ENCODE results near the gene CLOCK. TPM values are rescaled to one million over a fixed set of nuclear protein-coding genes. Genes with fewer than 3 reads are reported as not detected.
A peak's percentile ranks its signal among the peaks of the same experiment; 100 is the strongest.

CLOCK gene
- total and polyA plus RNA-seq, 7 donors: 5.9 to 54.1 (median 23.5) TPM

DNA sequence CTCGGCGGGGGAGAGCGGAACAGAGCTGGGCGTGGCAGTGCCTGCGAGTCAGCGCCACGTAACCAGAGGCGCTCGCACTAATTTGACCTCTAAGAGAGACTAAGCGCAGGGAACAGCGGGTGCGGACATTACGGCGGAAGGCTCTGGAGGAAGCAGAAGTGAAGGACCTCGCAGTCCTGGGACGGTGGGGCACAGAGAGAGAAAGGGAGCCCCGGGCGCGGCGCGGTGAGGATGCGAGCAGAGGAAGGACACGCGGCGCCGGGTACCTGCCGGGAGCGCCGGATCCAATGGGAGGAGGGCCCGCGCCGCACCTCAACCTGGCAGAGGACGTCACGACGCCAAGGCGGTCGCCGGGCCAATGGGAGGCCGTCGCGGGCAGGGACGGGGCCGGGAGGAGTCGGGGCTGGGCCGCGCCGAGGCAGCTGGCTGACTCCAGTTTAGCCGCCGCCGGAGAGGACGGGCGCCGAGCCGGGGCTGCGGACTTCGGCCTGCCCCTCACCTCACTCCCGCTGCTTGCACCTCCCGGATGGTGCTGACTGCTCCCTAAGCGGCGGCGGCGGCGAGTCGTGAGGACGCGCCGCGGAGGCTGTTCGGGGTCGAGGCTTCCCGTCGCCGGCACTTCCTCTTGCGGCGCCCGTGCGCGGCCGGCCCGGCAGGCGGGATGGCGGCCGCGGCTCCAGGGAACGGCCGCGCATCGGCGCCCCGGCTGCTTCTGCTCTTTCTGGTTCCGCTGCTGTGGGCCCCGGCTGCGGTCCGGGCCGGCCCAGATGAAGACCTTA lies 151.0 kb downstream of the CLOCK start, which contains the start of gene TMEM165:
TSS of gene TMEM165 (plus strand) at position 429 of the 779 bp plus-strand sequence. CDS start at position 662, 233 bp downstream.
- Histone ChIP-seq H3K27me3 (ENCODE audit: insufficient read depth in 3 of 3, low read length in 2 of 3) (no peaks in the 10 kb centered on the region), H3K4me1 (peaks cover 30% of the 10 kb centered on the region), H3K27ac (peak within 1 kb of the TSS; percentile 95), H3K36me3 (ENCODE audit: insufficient read depth in 1 of 2, low read depth in 1 of 2) (peaks cover 0 to 2% of the 10 kb centered on the region in 2 donors), H3K4me3 (peak within 1 kb of the TSS; percentile 92), H3K9me3 (no peaks in the 10 kb centered on the region)
- 0% methylated on average over 50 to 95 of the region's 95 CpGs for WGBS, 3 donors
- DNase-seq (peak; percentile 91 to 94), ATAC-seq (peak; percentile 97 to 99 (median 98))
- intact Hi-C loops (cut with DNase I): loop anchor here (2.0 to 5.0 kb wide), 3 partner anchors 38 to 152 kb away; partner anchors contain the start of genes CLOCK (in 1 of the 2) and SRD5A3 (in 1 of the 2)
- TF ChIP-seq, protein P1, sequence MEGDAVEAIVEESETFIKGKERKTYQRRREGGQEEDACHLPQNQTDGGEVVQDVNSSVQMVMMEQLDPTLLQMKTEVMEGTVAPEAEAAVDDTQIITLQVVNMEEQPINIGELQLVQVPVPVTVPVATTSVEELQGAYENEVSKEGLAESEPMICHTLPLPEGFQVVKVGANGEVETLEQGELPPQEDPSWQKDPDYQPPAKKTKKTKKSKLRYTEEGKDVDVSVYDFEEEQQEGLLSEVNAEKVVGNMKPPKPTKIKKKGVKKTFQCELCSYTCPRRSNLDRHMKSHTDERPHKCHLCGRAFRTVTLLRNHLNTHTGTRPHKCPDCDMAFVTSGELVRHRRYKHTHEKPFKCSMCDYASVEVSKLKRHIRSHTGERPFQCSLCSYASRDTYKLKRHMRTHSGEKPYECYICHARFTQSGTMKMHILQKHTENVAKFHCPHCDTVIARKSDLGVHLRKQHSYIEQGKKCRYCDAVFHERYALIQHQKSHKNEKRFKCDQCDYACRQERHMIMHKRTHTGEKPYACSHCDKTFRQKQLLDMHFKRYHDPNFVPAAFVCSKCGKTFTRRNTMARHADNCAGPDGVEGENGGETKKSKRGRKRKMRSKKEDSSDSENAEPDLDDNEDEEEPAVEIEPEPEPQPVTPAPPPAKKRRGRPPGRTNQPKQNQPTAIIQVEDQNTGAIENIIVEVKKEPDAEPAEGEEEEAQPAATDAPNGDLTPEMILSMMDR (IDR thresholded peaks at IDR 0.05): no peak

DNA sequence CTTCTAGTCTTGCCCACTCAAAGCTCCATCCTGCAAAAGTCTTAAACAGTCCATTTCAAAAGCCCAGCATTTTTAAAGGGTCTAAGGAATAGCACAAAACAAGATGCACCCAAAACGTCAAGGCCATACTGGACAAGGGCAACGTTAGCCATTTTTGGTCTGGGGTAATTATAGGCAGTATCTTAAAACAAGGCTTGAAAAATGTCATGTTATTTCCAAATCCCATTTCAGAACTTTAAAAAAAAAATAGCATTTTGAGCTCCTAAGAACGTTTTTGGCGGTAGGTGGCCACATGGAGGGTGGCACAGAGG lies 151.5 kb downstream of the CLOCK start:
- no peaks in the 10 kb centered on the region for H3K9me3 ChIP-seq
- H3K4me1 ChIP-seq: peaks cover 30% of the 10 kb centered on the region
- TF ChIP-seq, protein P1 (IDR thresholded peaks at IDR 0.05): no peak
- peak overlapping the region; percentile 92 for H3K4me3 ChIP-seq
- H3K27ac ChIP-seq: peak overlapping the region; percentile 95
- no peaks in the 10 kb centered on the region for H3K36me3 ChIP-seq (ENCODE audit: insufficient read depth in 1 of 2, low read depth in 1 of 2)
- 1 to 2% (median 1%) methylated on average over 4 of the region's 4 CpGs for WGBS, 3 donors
- intact Hi-C loops (cut with DNase I): loop anchor here (2.0 to 5.0 kb wide), 3 partner anchors 38 to 152 kb away; partner anchors contain the start of genes CLOCK (in 1 of the 2) and SRD5A3 (in 1 of the 2)
- DNase-seq (no peak), ATAC-seq (no peak)
- H3K27me3 ChIP-seq (ENCODE audit: insufficient read depth in 3 of 3, low read length in 2 of 3): no peaks in the 10 kb centered on the region

DNA sequence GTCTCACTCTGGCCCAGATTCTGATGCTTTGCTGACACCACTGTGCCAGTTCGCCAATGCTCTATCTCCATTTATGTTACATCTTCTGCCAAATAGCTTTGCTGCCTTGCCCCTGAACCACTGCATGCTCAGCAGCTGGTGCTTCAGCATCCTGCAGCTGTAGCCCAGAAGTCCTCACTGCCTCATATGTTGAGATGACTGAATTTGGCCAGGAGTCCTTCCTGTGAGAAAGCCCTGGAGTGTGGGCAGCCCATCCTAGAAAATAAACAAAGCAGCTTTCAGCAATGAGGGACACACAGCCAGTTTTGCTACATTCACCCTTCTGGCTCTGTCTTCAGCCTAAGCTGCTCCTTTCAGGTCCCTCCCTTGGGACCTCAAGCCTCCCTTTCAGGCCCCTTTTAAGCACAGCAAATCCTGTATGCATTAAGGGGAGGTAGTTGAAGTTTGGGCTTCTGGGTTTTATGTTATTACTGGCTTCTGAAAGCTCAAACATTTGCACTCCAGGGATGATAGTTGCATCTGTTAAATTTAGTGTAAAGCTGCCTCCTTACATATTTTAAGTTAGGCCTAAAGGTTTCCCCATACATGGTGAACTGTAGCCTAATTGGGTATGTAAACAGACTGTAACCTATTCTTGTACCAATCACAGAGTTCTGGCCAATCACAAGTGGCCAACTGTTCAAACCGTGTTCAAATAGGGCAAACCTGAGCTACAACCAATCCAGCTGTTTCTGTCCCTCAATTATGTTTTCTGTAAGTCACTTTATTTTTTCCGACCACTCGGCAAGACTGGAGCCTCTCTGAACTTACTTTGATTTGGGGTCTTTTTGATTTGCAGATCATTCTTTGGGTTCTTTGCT lies 153.0 kb downstream of the CLOCK start:
- Histone ChIP-seq H3K36me3 (ENCODE audit: insufficient read depth in 1 of 2, low read depth in 1 of 2) (no peaks in the 10 kb centered on the region), H3K4me1 (peaks cover 17% of the 10 kb centered on the region), H3K27me3 (ENCODE audit: insufficient read depth in 3 of 3, low read length in 2 of 3) (no peaks in the 10 kb centered on the region), H3K27ac (no peak overlapping the region), H3K9me3 (no peaks in the 10 kb centered on the region), H3K4me3 (no peak overlapping the region)
- intact Hi-C loops (cut with DNase I): loop anchor here in 1 of 2 donors (2.0 kb wide), 1 partner anchor 47 kb away; the partner anchor contains the start of gene SRD5A3
- ATAC-seq (no peak), DNase-seq (no peak)
- 63 to 72% (median 68%) methylated on average over 4 of the region's 4 CpGs for WGBS, 3 donors
- TF ChIP-seq, protein P1 (IDR thresholded peaks at IDR 0.05): no peak

DNA sequence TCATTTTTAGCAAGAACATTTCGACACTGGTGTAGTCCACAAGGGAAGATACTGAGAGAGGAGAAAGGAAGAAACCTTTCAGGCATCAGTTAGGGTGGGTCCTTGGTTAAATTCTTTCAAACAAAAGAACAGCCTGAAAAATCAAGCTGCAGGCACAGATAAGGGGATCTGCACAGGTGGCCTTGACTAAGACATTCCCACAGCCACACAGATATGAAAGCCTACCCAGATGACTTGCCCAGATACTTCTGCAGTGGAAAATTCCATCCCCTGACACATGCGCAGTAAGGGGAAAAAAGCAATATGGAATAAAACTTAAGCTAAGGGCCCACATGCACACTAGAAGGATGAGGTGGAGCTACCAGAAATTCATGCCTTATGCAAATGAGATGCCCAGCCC lies 159.9 kb downstream of the CLOCK start:
- DNase-seq (no peak), ATAC-seq (no peak)
- Histone ChIP-seq H3K27me3 (ENCODE audit: insufficient read depth in 3 of 3, low read length in 2 of 3) (no peaks in the 10 kb centered on the region), H3K9me3 (no peaks in the 10 kb centered on the region), H3K36me3 (ENCODE audit: insufficient read depth in 1 of 2, low read depth in 1 of 2) (no peaks in the 10 kb centered on the region), H3K27ac (no peak overlapping the region), H3K4me3 (no peak overlapping the region), H3K4me1 (no peaks in the 10 kb centered on the region)
- 75 to 97% (median 90%) methylated on average over 2 of the region's 2 CpGs for WGBS, 3 donors
- TF ChIP-seq, protein P1 (IDR thresholded peaks at IDR 0.05): no peak
- intact Hi-C loops (cut with DNase I): no loop called here
